ENCODE data around the gene DNM3. TPM values are rescaled to one million over a fixed set of nuclear protein-coding genes. Genes with fewer than 3 reads are reported as not detected.

The DNM3 gene
- total and polyA plus RNA-seq, 2 experiments from 2014 or later, result 5.2 to 12.2 TPM

DNA sequence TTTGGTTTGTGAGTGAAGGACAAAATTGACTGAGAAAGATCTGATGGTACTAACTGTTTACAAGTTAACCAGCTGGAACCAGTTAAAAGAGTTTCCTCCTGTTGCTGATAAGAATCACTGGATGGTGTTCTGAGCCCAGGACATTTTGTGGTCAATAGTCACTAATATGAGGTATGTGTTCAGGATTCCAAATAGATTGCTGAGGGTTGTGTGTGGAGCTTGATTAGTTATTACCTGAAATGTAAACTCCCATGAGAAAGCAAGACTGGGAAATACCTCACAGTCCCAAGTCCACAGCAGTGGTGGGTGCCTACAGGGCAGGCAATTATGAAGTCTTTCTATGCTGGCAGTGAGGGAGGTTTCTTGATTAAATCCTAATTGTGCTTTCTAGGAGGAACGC lies 164.6 kb downstream of the DNM3 start (continued):
- TF ChIP-seq, protein P1, sequence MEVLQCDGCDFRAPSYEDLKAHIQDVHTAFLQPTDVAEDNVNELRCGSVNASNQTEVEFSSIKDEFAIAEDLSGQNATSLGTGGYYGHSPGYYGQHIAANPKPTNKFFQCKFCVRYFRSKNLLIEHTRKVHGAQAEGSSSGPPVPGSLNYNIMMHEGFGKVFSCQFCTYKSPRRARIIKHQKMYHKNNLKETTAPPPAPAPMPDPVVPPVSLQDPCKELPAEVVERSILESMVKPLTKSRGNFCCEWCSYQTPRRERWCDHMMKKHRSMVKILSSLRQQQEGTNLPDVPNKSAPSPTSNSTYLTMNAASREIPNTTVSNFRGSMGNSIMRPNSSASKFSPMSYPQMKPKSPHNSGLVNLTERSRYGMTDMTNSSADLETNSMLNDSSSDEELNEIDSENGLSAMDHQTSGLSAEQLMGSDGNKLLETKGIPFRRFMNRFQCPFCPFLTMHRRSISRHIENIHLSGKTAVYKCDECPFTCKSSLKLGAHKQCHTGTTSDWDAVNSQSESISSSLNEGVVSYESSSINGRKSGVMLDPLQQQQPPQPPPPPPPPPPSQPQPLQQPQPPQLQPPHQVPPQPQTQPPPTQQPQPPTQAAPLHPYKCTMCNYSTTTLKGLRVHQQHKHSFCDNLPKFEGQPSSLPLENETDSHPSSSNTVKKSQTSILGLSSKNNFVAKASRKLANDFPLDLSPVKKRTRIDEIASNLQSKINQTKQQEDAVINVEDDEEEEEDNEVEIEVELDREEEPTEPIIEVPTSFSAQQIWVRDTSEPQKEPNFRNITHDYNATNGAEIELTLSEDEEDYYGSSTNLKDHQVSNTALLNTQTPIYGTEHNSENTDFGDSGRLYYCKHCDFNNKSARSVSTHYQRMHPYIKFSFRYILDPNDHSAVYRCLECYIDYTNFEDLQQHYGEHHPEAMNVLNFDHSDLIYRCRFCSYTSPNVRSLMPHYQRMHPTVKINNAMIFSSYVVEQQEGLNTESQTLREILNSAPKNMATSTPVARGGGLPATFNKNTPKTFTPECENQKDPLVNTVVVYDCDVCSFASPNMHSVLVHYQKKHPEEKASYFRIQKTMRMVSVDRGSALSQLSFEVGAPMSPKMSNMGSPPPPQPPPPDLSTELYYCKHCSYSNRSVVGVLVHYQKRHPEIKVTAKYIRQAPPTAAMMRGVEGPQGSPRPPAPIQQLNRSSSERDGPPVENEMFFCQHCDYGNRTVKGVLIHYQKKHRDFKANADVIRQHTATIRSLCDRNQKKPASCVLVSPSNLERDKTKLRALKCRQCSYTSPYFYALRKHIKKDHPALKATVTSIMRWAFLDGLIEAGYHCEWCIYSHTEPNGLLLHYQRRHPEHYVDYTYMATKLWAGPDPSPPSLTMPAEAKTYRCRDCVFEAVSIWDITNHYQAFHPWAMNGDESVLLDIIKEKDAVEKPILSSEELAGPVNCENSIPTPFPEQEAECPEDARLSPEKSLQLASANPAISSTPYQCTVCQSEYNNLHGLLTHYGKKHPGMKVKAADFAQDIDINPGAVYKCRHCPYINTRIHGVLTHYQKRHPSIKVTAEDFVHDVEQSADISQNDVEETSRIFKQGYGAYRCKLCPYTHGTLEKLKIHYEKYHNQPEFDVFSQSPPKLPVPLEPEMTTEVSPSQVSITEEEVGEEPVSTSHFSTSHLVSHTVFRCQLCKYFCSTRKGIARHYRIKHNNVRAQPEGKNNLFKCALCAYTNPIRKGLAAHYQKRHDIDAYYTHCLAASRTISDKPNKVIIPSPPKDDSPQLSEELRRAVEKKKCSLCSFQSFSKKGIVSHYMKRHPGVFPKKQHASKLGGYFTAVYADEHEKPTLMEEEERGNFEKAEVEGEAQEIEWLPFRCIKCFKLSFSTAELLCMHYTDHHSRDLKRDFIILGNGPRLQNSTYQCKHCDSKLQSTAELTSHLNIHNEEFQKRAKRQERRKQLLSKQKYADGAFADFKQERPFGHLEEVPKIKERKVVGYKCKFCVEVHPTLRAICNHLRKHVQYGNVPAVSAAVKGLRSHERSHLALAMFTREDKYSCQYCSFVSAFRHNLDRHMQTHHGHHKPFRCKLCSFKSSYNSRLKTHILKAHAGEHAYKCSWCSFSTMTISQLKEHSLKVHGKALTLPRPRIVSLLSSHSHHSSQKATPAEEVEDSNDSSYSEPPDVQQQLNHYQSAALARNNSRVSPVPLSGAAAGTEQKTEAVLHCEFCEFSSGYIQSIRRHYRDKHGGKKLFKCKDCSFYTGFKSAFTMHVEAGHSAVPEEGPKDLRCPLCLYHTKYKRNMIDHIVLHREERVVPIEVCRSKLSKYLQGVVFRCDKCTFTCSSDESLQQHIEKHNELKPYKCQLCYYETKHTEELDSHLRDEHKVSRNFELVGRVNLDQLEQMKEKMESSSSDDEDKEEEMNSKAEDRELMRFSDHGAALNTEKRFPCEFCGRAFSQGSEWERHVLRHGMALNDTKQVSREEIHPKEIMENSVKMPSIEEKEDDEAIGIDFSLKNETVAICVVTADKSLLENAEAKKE (CRISPR knock-in tag; IDR thresholded peaks at IDR 0.05), result no peak
- TF ChIP-seq EZH2 (IDR thresholded peaks at IDR 0.05; ENCODE audit: low read depth, unreplicated experiment) (no peak), ZNF114 (CRISPR knock-in tag; IDR thresholded peaks at IDR 0.05) (no peak)

DNA sequence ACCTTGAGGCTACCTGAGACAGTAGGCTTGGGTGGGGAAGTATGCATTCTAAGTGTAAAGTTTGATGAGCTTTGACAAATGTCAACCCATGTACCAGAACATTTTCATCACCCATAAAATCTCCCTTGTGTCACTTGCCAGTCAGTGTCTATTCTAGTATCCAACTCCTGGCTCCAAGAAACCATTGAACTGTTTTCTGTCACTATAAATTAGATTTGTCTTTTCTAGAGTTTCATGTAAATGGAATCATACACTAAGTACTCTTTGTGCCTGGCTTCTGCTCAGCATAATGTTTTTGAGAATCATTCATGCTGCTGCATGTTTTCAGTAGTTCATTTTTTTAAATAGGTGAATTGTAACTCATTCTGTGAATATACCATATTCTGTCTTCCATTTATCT lies 165.4 kb downstream of the DNM3 start:
- ATAC-seq (no peak), DNase-seq (ENCODE audit: low spot score) (no peak)
- no peaks in the 10 kb centered on the region for H3K9me2 ChIP-seq (ENCODE audit: insufficient read depth)
- Mint-ChIP-seq H3K27me3 (ENCODE audit: insufficient read depth, low read depth, poor library complexity) (no peaks in the 10 kb centered on the region), H3K9me3 (peaks cover 16% of the 10 kb centered on the region; the same call in 2 of the 3 replicates), H3K27ac (no peak overlapping the region), H3K4me3 (no peak overlapping the region), H3K4me1 (no peaks in the 10 kb centered on the region), H3K36me3 (ENCODE audit: low read depth) (peaks cover 3% of the 10 kb centered on the region; the same call in 2 of the 3 replicates)
- H3K4me1 ChIP-seq (ENCODE audit: insufficient read depth), result no peaks in the 10 kb centered on the region
- no peaks in the 10 kb centered on the region for H3K79me2 ChIP-seq (replicated peaks; ENCODE audit: insufficient read depth)
- no peaks in the 10 kb centered on the region for H3K36me3 ChIP-seq (ENCODE audit: insufficient read depth)
- H3K27ac ChIP-seq (ENCODE audit: low read depth), result no peak overlapping the region
- H2AFZ ChIP-seq, result no peak overlapping the region
- TF ChIP-seq, protein P2, sequence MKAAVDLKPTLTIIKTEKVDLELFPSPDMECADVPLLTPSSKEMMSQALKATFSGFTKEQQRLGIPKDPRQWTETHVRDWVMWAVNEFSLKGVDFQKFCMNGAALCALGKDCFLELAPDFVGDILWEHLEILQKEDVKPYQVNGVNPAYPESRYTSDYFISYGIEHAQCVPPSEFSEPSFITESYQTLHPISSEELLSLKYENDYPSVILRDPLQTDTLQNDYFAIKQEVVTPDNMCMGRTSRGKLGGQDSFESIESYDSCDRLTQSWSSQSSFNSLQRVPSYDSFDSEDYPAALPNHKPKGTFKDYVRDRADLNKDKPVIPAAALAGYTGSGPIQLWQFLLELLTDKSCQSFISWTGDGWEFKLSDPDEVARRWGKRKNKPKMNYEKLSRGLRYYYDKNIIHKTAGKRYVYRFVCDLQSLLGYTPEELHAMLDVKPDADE (IDR thresholded peaks at IDR 0.05), result no peak
- TF ChIP-seq, protein P3, sequence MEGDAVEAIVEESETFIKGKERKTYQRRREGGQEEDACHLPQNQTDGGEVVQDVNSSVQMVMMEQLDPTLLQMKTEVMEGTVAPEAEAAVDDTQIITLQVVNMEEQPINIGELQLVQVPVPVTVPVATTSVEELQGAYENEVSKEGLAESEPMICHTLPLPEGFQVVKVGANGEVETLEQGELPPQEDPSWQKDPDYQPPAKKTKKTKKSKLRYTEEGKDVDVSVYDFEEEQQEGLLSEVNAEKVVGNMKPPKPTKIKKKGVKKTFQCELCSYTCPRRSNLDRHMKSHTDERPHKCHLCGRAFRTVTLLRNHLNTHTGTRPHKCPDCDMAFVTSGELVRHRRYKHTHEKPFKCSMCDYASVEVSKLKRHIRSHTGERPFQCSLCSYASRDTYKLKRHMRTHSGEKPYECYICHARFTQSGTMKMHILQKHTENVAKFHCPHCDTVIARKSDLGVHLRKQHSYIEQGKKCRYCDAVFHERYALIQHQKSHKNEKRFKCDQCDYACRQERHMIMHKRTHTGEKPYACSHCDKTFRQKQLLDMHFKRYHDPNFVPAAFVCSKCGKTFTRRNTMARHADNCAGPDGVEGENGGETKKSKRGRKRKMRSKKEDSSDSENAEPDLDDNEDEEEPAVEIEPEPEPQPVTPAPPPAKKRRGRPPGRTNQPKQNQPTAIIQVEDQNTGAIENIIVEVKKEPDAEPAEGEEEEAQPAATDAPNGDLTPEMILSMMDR (conservative IDR thresholded peaks at IDR 0.05; ENCODE audit: low read depth in 2 of 2), result no peak
- TF ChIP-seq POLR2AphosphoS5 (IDR thresholded peaks at IDR 0.05; ENCODE audit: low read depth), result no peak
- no peak for TF ChIP-seq EZH2 (IDR thresholded peaks at IDR 0.05; ENCODE audit: low read depth, unreplicated experiment)
- TF ChIP-seq CREB1 (CRISPR knock-in tag; IDR thresholded peaks at IDR 0.05; ENCODE audit: low read depth), result no peak
- TF ChIP-seq NANOG (IDR thresholded peaks at IDR 0.05; ENCODE audit: borderline replicate concordance), result no peak
- H3F3A ChIP-seq (replicated peaks; ENCODE audit: low read depth), result no peaks in the 10 kb centered on the region
- no peaks in the 10 kb centered on the region for H3K27me3 ChIP-seq (ENCODE audit: insufficient read depth)
- H3K4me3 ChIP-seq, result no peak overlapping the region
- H4K20me1 ChIP-seq (replicated peaks; ENCODE audit: insufficient read depth), result no peaks in the 10 kb centered on the region
- no peak overlapping the region for H3K4me2 ChIP-seq
